ELR (cell line): Measurements from ENCODE around the gene SDK1.
"Not testable (repeated sequence)": the region's sequence is repeated elsewhere in the genome, so short reads cannot be mapped to it uniquely, and the experiment has no call there.

Experiments
- DNase-seq: peaks from one replicate; pipeline ENCODE4 v3.0.0-alpha.2; 2015; ENCODE audit warnings: low read depth

Gene SDK1

DNA sequence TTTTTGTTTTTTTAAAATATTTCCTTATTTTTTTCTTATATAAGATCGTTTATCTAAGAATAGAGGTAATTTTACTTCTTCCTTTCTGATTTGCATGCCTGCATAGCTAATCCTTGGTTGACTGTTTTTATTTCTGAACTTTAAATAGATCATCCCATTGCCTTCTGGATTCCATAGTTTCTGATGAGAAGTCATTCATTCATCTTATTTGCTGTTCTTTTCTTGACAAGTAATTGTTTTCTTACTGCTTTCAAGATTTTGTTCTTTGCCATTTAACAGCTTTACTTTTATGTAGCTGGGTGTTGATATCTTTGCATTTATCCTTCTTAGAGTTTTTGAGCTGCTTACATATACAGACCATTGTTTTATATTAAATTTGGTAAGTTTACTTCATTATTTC, 437.9 kb downstream of the SDK1 start:
- DNase-seq = no peak

DNA sequence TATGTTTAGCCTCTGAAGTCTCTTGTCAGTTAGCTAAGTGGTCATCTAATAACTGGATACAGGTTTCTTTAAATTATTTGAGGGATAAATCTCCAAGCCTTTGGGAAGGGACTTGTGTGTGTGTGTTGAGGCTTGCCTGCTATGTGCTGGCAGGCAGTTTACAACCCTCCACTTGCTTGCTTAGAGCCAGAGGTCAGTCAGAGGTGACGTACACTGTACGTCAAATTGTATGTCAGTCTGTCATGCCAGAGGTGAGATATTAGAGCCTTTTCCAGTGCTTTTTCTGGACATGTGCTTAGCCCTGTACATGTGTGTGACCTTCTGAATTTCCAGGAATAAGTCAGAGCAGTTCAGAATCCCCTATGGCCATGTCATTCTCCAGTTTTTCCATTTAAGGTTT, 438.9 kb downstream of the SDK1 start:
- DNase-seq = no peak

DNA sequence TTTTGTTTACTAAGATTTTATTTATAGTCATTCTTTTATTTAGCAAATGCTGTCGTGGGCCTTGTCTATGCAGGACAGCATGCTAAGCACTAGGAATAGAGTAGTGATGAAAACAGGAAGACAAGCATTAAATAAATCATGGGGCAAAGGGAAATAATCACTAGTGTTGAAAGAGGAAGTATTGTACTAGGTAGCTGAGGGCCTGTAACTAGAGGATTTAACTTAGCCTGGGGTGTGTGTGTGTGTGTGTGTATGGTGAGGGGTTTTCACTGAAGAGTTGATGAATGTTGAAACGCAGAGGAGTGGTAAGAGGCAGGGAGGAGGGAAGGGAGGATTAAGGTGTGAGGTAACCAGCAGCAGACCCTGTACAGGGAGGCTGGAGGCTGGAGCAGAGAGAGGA, 446.4 kb downstream of the SDK1 start:
- DNase-seq = no peak

DNA sequence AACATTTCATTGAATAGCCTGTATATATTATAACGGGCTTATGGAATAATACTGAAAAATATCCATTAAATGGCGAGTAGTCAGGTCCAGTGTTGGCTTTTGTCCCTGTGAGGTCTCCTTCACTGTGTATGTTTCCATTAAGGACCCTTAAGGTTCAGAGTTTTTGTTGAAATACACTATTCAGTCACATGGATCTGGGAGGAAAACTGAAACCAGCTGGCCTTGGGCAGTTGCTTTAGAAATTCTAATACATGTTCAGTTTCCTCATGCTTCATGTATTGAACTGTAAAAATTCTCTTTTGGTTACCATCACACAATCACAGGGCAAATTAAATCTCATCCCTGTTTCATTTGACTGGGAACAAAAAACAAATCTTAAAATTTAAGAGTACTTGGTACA, 447.3 kb downstream of the SDK1 start:
- DNase-seq = no peak

DNA sequence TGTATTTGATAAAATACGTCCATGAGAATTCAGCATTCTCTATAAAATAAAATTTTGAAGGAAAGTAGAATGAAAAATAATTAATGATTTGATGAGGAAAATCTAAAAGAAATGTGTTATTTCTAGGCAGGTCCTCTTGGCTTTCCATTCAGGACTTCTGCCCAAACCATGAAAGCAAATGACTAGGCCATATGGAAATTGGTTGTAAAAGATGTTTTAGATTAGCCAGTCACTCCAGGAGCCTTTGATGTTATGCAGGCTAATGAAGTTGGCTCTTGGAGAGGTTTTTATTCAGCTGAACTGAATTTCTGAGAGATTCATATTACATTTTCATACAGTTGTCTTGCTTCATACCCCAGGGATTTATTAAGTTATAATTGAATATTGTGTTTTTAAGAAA, 452.8 kb downstream of the SDK1 start:
- no peak for DNase-seq

DNA sequence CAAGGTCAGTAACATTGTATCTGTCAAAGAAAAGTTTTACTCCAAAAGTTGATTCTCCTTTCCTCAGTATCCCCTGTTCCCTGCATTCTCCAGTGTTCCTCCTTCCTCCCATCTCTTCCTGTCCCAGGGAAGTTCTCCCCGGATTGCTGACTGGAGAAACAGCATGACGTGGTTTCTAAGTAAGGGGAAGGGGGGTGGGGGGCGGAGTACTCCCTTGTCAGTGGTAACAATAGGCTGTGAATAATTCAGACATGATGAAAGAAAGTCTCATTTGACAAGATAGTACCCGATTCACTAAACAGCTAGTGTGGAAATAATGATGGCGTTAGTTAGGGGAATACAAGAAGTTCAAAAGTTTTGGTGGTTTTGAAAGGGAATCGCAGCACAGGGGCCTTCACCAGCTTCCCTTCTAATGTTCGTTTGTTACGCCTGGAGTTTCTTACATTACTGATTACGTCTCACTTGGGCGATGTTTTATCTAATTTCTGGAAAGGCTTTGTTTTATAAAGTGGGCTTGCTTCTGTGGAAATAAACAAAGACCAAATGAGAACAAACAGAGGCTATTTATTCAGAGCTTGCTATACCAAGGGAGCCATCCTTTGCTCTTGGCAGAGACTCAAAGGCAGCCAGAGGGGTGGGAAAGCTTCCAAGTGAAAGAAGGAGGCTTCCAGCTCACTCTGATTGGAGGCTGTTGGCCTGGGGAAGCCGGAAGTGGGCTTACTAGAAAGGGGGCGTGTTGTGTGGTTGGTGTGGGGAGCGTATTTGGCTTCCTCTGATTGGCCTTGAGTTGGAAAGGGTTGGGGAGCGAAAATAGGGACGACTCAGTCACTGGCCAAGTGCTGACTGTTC, 453.7 kb downstream of the SDK1 start:
- peak; percentile 40 for DNase-seq

DNA sequence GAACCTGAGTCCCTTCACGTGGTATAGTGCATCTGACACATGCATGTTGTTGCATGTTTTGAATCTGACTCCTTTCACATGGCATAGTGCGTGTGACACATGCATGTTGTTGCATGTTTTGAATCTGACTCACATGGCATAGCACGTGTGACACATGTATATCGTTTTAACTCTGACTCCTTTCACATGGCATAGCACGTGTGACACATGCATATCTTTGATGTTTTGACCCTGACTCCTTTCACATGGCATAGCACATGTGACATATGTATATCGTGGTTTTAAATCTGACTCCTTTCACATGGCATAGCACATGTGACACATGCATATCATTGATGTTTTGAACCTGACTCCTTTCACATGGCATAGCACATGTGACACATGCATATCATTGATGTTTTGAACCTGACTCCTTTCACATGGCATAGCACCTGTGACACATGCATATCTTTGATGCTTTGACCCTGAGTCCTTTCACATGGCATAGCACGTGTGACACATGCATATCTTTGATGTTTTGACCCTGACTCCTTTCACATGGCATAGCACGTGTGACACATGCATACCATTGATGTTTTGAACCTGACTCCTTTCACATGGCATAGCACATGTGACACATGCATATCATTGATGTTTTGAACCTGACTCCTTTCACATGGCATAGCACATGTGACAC, 454.9 kb downstream of the SDK1 start:
- not testable (repeated sequence) for DNase-seq

DNA sequence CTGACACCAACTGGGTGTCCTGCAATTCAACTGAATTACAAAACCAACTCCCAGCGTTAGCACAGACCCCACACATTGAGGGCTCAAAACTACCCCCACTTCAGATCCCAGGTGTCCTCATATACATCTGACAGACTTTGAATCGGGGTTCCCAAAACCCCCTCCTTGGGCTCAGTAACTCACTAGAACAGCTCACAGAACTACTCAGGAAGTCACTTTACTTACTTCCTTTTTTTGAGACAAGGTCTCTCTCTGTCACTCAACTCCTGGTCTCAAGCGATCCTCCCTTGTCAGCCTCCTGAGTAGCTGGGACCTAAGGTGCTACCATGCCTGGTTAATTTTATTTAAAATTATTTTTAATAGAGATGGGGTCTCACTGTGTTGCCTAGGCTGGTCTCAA, 456.0 kb downstream of the SDK1 start:
- DNase-seq = no peak

DNA sequence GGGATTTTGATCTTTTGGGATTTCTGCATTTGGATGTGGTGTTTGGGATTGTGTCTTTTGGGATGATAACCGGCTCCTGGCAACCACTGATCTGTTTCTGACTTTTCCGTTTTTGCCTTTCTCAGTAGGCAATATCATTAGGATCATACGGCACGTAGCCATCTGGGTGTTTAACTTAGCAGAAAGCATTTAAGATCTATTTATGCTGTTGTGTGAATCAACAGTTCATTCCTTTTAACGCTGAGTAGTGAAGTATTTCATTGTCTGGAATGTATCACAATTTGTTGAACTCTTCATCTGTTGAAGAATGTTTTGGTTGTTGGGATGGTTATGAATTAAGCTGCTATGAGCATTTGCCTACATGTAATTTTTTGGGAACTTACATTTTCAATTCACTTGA, 459.6 kb downstream of the SDK1 start:
- DNase-seq = no peak

DNA sequence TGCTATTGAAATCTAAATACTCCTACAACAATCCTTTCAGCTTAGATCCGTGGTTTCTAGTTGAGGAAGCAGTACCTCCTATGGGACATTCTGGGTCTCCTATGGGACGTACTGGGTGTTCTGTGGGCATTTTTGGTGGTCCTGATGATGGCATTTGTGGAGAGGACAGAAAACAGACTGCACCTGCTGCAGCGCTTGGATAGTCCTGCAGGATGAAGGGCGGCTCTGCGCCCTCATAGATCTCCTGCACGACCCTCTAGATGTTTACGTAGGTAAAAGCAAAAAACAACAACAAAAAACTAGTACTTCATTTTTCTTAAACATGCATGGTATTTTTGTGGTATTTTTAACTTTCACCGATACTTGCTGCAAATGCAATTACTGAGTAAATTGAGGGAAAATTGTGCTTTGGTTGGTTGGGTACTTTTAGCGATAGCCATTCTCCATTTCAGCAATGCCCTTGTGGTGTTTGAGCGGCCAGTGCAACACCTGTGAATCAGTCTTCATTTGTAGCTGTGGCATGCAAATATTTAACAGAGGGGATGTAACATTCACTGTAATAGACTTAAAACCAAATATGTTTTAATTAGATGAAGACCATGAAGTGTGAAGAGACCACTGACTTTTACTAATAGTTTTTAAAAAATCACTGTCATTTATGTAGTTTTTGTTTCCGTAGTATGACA, 461.2 kb downstream of the SDK1 start:
- no peak for DNase-seq

DNA sequence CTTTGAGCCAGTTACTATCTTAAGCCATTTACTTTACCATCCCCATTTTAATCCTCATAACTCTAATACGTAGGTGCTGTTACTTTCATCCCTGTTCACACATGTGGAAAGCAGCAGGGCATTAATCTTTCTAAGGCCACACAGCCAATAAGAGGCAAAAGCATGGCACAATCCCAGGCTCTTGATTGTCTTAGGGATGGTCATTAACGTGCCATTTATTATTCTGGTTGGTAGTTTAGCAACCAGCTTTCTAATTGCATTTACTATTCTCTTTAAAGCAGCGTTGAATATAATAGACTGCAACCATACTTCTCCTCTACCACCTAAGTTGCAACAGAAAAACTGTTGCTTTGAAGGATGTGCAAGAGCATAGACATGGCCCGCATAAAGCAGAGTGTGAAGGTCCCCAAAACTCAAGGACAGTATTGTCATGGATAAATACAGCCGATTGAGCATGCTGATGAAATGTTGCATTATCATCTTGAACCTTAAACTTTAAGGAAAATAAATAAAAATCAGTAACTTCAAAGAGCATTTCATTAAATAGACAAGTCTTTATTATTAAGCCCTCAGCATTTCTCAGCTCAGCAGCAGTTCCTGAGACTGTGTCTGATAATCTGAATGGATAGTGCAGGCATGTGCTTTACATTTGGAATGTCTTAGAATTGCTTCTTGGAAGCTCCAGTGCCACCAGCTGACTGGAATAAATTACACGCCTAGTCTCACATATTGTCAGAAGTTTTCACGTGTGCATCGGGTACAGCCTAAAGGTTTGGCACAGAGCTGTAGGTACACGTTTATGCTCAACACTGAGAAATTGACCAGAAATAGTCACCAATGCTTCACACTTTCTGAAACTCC, 467.1 kb downstream of the SDK1 start:
- DNase-seq = no peak

DNA sequence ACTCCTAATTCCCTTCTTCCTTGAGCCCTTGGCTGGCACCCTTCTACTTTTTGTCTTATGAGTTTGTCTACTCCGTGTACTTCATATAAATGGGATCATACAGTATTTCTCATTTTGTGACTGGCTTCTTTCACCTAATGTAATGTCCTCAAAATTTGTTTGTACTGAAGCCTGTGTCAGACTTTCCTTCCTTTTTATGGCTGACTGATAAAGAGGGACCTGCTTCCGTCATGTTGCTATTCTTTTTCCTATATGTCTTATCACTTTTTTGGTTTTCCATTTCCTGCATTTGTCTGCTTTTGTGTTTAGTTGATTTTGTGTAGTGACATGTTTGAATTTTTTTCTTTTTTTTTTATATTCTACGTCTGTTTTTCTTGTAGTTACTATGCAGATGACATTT, 470.9 kb downstream of the SDK1 start:
- DNase-seq = no peak

DNA sequence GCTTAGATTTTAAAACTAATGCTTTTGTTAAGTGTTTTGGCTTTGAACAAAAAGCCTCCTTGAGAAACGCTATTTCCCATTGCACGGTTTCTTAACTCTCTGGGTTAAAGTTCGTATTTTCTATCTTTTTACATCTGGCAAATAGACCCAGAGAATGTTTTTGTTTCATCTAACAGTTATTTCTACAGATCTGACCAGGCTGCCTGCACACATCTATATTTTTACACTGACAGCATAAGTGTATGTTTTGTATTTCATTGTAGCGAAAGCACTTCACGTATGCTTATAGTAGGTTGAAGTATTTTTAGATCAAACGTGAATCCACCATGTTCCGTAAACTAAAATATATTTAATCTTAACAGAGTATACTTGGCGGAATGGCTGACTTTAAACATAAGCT, 477.3 kb downstream of the SDK1 start:
- DNase-seq = no peak

DNA sequence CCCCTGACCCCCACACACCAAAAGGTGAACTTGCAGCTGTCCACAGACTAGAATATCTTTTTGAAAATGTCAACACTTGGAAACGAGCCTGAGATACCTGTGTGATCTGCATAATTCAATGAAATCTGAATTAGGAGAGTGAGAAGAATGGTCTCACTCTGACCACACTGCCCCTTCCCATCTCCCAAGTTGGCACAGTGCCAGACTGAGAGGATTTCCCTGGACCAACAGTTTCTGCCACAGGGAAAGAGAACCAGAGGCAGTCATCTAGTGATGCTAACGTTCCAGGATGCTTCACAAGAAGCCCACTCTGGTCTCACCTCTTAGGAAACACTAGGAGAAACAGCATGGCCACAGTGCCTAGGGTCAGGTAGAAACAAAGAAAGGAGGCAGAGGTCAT, 479.0 kb downstream of the SDK1 start:
- DNase-seq = no peak

DNA sequence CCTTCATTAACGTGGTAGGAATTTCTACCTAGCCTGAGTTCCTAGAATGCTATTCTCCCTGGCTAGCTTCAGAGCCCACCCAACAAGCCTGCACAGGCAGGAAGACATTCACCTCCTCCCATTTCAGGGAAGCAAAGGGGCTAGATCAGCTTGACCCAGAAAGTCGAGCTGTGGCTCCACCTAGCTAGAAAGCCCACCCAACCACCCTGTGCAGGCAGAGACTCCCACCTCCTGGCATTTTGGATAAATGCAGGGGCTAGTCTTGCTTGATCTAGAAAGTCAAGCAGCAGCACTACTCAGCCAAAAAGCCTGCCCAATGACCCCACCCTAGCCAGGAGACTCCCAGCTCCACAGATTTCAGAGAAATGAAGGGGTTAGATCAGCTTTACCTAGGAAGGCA, 479.5 kb downstream of the SDK1 start:
- no peak for DNase-seq

DNA sequence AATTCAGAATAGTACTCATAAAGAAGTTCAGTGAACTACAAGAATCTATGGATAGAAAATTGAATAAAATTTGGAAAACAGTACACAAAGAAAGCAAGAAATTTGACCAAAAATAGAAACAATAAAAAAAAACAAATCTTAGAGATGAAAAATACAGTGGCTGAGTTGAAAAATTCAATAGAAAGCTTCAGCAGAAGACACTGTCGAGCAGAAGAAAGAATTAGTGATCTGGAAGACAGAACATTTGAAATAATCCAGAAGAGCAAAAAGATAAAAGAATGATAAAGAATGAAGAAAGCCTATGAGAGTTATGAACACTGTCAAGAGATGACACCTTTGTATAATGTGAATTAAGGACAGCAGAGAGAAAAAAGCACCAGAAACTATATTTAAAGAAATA, 480.6 kb downstream of the SDK1 start:
- no peak for DNase-seq

DNA sequence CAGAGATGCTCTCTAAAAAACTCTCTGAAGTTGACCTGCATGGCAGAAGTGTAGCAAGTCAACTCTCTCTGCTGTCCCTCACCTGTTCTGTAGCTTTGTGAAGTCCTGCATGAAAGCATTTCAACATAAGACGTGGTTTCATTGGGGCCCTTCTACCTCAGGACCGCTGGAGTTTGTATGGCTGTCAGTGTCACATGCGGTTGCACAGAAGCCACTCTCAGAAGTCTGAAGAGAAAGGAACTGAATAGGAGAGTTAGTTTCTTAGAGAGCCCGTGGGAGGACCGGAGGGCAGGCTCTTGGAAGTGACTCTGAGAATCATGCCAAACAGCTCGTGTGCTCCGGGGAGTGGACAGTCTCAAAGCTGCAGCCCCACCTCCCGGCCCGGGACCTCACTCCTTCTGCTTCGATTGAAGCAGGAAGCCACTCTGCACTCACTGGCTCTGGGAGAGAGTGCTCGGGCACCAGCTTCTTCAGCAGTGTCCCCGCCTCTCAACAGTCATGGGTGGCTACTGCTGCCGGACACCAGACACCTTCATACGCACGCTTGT, 486.7 kb downstream of the SDK1 start:
- no peak for DNase-seq

DNA sequence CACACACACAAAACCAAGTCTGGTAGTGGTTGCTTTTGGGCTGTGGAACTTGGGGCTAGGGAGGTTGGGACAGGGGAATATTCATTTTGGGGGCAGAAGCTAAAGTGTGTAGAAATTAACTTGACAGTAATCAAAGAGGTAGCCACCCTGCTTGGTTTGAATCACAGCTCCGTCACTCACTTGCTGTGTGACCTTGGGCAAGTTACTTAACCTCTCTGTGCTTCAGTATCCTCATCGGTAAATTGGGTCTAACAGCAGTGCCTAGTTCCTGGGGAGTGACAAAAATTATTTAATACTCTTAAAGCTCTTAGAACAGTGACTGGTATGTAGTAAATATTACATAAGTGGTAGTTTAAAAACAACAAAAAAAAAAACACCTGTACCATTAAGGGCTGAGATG, 489.8 kb downstream of the SDK1 start:
- no peak for DNase-seq

DNA sequence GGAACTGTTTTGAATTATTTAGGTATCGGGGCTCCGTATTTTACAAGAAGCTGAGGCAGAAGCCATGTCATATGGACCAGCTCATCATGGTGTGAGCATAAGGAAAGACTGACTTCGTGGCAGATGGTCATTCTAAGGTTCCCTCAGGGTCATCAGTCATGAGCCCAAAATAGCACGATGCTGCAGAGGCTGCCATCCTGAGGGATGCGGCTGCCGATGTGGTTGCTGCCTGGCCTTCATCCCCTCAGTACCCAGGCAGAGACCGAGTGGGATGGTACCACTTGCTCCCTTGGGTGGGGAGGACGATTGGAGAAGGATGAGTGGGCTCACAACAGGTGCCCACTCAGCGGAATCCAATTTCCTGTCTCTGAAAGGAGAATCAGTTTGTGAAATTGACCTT, 490.3 kb downstream of the SDK1 start:
- no peak for DNase-seq

DNA sequence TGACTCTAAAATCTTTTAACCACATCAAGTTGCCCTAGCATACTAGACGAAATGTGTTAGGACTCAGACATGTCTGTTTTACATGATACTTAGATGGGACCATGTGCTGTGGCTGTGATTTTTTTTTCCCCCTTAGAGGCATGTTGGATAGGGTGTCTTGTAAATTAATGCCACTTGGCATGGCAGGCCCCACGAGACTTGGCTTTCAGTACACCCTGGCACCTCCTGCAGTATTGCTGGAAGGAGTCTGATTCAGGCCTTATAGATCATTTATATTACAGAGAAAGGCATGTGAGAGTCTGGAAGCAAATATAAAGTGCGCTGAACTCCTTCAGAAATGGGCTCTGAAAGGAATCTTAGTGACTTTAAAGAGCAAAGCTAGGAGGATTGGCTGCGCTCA, 494.1 kb downstream of the SDK1 start:
- no peak for DNase-seq

DNA sequence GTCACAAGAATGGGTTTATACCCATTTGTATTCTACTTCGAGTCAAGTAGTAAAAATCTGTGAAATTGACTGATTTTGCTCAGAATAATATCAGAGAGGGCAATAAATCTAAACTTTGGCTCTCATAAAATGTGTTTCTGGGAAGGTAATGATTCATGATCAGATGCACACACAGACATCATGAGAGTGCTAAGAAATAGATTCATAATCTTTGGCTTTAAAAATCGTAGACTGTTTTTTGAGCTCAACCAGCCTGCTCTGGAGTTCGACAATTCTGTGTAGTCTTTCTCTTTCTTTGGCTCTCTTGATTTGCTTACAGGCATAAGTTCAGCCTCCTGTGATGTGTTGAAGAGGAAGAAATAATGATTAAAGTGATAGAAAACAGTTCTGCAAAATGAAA, 494.7 kb downstream of the SDK1 start:
- DNase-seq = no peak

DNA sequence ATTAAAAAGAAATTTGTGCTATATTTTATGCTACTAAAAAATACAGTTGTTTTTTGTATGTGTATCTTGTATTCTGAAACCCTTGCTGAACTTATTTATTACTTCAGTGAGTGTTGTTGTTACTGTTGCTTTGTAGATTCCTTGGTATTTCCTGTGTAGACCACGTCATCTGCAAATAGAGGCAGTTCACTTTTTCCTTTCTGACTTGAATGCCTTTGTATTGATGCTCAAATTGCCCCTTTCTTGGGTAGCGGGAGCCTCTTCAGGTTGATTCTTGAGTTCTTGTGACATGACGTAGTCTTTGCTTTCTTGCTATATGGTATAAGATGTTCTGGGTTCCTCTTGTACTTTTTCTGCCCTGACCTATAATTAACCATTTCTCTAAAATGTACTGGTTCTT, 504.1 kb downstream of the SDK1 start:
- DNase-seq = peak; percentile 47
